Suprapubic skin (tissue), 4 donors: ENCODE data around the gene MED10.

Experiments used
- CTCF ChIP-seq, 2 donors: fragments of 200-600 bp in 1 of 2; fragments of 450-650 bp in 1 of 2; sonication (generic) in 1 of 2; IDR thresholded peaks; one replicate each; pipeline ENCODE4 v1.5.1; 2016 to 2019; ENCODE audit warnings: antibody characterized with exemption in 2 of 2, mild to moderate bottlenecking in 1 of 2, moderate library complexity in 1 of 2
- EP300 ChIP-seq: sonication (generic); formaldehyde crosslinking; IDR thresholded peaks from one replicate; pipeline ENCODE4 v1.6.1; 2017; ENCODE audit warnings: antibody characterized with exemption
- POLR2A ChIP-seq, 2 donors: fragments of 450-650 bp; IDR thresholded peaks; one replicate each; pipeline ENCODE4 v1.6.1; 2017; ENCODE audit warnings: antibody characterized with exemption in 2 of 2, mild to moderate bottlenecking in 2 of 2, moderate library complexity in 2 of 2
- POLR2AphosphoS5 ChIP-seq, 3 donors: sonication (generic); formaldehyde crosslinking; IDR thresholded peaks; one replicate each; pipeline ENCODE4 v1.6.1; 2017; ENCODE audit warnings: antibody characterized with exemption in 3 of 3

GRCh38 chr5:6379246-6379645 lies 899 bp upstream of the MED10 start:
- TF ChIP-seq POLR2A (IDR thresholded peaks at IDR 0.05): no peak
- no peak for TF ChIP-seq POLR2AphosphoS5 (IDR thresholded peaks at IDR 0.05)
- TF ChIP-seq CTCF (IDR thresholded peaks at IDR 0.05): no peak
- no peak for TF ChIP-seq EP300
